ENCODE results near the gene LRRFIP2.

- TF ChIP-seq CTCF (conservative IDR thresholded peaks at IDR 0.05) (no peak), EZH2 (IDR thresholded peaks at IDR 0.05; ENCODE audit: low read depth) (no peak)
Measured at GRCh38 chr3:37150621-37151020, 23.8 kb downstream of the LRRFIP2 start.

Data from PC-9 (cell line).